Globus pallidus (tissue), 1 donor: ENCODE data around the gene ARCN1.
A peak's percentile ranks its signal among the peaks of the same experiment; 100 is the strongest.

Experiments
- DNase-seq: peaks from one replicate; pipeline ENCODE4 v3.0.0-alpha.2; 2015; ENCODE audit warnings: low spot score

The ARCN1 gene

DNA sequence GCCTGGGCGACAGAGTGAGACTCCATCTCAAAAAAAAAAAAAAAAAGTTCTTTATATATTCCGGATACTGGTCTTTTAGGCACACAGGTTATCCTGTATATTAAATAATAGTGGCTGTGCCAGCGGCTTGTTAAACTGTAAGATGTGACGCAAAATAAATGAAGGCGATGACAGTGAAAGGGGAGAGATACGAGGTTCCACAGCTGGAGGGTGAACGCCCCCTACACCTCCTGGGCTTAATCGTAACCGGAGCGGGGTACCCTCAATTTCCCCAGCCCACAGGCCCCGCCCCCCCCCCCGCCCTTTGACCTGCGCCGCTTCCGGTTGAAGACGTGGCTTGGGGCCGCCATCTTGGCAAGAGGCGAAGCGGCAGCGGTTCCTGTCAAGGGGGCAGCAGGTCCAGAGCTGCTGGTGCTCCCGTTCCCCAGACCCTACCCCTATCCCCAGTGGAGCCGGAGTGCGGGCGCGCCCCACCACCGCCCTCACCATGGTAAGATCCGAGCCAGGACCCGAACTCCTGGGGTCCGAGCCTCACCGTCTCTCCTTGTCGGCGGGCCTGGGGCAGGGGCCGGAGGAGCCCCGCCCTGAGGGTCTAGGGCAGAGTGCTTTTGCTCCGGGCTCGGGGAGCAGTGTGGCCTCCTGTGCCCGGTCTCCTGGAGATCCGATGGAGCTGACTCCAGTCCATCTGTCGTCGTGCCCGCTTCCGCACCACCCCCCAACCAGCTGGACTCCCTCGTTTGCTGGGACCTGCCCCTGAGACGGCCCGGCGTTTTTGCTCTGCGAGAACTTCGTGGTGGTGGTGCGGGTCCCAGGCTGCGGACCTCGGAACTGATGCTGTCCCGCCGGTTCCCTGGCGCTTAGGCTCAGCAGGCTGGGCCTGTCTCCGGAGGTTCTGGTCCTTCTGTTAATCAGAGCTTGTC lies at the start of gene ARCN1:
Gene ARCN1 (plus strand): TSS at position 349 of the 920 bp plus-strand sequence. CDS start 139 bp downstream, at position 488.
- DNase-seq = peak; percentile 80

GRCh38 chr11:118522571-118523072 lies 49.6 kb upstream of the ARCN1 start:
- no peak for DNase-seq

- DNase-seq = no peak
These were observed 47.9 kb upstream of the ARCN1 start for GRCh38 chr11:118524356-118524755.

DNA sequence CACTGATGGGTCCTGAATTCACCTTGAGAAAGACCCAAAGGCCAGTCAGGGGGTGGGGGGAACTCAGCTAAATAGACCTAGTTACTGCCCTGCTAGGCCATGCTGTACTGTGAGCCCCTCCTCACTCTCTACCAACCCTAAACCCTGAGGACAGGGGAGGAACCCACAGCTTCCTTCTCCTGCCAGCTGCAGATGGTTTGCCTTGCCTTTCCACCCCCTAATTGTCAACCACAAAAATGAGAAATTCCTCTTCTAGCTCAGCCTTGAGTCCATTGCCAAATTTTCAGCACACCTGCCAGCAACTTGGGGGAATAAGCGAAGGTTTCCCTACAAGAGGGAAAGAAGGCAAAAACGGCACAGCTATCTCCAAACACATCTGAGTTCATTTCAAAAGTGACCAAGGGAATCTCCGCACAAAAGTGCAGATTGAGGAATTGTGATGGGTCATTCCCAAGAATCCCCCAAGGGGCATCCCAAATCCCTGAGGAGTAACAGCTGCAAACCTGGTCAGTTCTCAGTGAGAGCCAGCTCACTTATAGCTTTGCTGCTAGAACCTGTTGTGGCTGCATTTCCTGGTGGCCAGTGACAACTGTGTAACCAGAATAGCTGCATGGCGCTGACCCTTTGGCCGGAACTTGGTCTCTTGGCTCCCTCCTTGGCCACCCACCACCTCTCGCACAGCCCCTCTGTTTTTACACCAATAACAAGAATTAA lies 47.3 kb upstream of the ARCN1 start:
- no peak for DNase-seq

DNA sequence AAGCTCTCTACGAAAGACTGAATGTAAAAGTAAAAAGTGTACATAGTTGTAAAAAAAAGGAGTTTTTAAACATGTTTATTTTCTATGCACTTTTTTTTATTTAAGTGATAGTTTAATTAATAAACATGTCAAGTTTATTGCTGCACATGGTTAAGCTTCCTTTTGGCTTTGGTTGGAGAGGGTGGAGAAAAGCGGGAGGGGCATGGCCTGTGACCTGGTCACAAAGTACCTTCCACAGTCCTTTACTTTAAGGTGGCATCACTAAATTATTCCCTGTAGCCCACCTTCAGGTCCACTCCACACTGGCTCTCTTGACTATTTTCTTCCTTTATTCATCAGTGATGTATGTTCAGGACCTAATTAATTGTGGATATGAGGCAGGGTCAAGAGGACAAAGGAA lies 45.5 kb upstream of the ARCN1 start:
- no peak for DNase-seq

DNA sequence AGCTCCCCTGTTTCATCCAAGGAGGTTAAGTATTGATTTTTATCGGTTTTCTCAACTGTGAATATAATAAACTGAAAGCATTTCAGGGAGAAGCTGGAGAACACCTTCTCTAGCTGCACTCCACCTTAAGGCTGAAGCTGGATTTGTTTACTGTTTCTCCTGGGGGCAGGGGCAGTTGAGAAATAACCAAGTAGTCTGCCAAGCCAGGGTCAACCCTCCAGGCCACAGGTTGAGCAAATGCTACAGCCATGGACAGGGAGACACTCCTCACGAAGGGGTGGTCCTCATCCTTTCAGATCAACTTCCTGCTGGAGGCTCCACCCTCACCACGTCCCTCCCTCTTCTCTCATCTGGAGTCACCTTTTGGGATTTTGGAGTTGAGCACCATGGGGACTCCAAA lies 45.1 kb upstream of the ARCN1 start, which contains the start of gene TTC36:
Gene TTC36 (plus strand): TSS at position 366 of the 400 bp plus-strand sequence. CDS start 21 bp downstream, at position 387.
- DNase-seq = no peak

GRCh38 chr11:118528511-118528910 lies 43.7 kb upstream of the ARCN1 start:
- DNase-seq = no peak

GRCh38 chr11:118529584-118530175 lies 42.5 kb upstream of the ARCN1 start:
- no peak for DNase-seq

DNA sequence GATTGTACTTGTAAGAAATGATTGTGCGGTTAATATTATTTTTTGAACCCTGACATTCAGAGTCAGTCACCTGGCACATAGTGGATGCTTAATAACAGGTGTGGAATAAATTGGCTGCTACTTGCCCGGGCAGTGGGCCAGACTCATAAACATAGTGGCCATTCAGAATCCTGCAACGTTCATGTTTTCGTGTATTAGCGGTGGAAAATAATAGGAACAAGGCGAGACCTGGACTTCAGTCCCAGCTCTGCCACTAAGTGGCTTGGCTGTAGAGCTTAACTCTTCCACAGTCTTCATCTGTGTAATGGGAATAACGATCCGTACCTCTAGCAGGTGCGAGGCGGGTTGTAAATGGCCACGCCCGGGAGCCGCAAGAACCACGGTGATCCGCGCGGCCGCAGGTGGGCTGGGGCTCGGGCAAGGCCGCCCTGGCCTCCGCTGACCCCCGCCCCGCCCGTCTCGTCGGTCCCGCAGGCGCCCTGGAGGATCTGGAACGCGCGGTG lies 42.0 kb upstream of the ARCN1 start:
- no peak for DNase-seq

DNA sequence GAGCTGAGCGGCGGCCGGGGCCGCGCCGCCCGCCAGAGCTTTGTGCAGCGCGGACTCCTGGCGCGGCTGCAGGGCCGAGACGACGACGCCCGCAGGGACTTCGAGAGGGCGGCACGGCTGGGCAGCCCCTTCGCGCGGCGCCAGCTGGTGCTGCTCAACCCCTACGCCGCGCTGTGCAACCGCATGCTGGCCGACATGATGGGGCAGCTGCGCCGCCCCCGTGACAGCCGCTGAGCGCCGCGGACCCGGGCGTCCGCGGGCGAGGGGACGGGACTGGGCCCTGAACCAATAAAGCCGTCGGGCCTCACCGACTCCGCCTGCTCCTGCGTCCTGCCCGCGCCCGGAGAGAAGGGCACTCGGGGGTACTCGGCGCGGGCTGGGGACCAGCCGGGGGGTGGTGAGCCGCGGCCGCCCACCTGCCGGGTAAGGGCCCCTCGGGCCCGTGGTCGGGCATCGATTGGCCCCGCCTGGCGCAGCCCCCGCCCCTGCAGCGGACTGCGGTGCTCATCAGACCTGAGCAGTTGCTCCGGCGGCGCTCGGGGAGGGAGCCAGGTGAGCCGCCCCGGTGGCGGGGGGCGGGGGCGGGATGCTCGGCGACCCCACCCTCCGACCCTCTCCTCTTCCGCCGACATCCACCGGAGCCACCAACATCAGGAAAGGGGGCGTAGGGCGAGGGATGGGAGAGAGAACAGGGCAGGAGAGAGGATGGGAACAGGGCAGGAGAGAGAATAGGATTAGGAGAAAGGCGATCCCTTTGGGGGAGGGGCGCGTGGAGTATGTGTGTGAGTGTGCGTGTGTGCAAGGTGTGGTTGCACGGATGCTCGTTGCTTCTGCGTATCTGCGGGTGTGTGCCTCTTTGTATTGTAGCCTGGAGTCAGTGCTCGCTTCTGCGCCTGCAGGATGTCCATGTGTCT lies 41.3 kb upstream of the ARCN1 start, which contains the start of gene TMEM25:
Gene TMEM25 (plus strand): TSS at position 510 of the 914 bp plus-strand sequence. CDS start 610 bp downstream, outside the sequence.
- DNase-seq = peak; percentile 57

DNA sequence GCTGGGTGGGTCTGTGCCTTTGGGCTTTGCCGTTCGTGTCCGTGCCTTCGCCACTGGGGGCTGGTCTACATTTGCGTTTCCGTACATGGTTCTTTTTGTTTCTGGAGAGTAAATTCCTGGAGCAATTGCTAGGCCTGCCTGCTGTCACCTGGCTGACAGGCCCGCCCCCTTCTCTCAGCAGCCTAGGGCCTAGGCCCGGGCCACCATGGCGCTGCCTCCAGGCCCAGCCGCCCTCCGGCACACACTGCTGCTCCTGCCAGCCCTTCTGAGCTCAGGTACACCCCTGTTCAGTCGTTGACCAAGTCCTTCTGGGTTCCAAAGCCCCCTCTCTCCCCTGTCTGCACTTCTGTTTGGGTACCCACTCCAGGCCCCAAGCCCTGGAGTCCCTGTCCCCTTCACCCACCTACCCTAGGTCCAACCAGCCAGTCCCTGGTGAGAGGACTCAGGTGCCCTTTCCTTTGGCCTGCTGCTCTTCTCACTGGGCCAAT lies 40.6 kb upstream of the ARCN1 start:
- peak; percentile 13 for DNase-seq

DNA sequence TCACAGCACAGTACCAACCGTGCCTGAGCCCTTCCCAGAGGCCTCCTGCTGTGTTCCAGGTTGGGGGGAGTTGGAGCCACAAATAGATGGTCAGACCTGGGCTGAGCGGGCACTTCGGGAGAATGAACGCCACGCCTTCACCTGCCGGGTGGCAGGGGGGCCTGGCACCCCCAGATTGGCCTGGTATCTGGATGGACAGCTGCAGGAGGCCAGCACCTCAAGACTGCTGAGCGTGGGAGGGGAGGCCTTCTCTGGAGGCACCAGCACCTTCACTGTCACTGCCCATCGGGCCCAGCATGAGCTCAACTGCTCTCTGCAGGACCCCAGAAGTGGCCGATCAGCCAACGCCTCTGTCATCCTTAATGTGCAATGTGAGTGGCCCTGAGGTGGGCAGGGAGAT lies 40.1 kb upstream of the ARCN1 start:
- DNase-seq = no peak

- no peak for DNase-seq
These were observed 39.1 kb upstream of the ARCN1 start for GRCh38 chr11:118532852-118533768.

DNA sequence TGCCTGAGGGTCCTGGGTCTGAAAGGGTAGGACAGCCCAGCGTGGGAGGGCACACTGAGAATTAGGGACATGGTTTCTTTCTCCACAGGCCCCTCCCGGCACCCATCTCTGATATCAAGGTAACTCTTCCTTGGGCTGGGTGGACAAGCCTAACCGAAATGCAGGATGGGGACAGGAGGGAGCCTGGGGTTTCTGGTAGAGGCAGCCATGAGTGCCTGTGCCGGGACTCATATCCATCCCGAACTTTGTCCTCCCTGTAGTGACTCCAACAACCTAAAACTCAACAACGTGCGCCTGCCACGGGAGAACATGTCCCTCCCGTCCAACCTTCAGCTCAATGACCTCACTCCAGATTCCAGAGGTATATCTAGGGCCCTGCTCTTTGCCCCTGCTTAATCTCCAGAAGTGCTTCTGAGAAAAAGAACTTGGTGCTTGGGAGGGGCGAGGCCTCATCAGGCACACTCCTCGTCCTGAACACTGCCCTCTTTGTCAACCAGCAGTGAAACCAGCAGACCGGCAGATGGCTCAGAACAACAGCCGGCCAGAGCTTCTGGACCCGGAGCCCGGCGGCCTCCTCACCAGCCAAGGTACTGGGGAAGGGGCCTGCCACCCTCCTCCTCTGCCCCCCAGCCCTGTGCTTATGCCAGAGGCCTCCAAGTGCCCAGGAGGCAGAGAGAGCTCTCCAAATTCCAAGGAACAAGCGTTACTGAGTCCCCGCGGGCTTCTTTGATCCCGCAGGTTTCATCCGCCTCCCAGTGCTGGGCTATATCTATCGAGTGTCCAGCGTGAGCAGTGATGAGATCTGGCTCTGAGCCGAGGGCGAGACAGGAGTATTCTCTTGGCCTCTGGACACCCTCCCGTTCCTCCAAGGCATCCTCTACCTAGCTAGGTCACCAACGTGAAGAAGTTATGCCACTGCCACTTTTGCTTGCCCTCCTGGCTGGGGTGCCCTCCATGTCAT lies 38.2 kb upstream of the ARCN1 start:
- peak; percentile 73 for DNase-seq

- no peak for DNase-seq
These were observed 36.9 kb upstream of the ARCN1 start for GRCh38 chr11:118535261-118535660.

DNA sequence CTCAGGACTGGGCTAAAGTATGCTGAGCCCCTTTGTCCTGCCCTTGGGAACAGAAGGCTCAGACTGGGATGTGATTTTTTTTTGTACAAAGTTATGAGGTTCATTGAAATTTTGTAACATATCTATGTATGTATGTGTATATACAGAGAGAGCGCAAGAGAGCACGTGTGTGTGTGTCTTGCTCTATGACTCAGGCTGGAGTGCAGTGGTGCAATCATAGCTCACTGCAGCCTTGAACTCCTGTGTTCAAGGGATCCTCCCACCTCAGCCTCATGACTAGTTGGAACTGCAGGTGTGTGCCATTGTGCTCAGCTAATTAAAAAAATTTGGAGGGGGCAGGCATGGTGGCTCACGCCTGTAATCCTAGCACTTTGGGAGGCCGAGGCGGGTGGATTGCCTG lies 35.5 kb upstream of the ARCN1 start:
- no peak for DNase-seq

- no peak for DNase-seq
These were observed 34.7 kb upstream of the ARCN1 start for GRCh38 chr11:118537409-118537980.

DNA sequence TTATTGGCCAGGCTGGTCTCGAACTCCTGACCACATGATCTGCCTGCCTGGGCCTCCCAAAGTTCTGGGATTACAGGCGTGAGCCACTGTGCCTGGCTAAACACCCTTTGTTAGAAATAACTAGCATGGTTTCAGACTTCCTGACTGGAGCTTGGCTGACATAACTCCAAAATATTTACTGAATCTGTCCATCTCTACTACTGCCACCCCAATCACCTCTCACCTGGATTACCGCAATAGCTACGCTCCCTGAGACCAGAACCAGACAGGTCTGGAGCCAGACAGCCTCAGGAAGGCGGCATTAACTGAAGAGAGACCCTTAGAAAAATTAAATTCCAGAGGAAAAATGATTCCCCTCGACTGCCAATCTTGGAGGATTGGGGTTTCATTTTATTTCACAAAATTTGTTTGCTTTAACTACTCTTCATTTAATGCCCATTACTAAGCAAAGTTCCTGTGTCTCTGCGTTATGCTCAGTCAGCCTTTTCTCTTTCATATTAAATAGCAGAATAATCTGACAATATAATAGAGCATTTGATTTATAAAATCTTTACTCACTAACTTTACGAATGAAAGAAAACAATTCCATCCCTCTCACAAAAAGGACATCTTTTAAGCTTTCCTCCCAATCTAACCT lies 28.1 kb upstream of the ARCN1 start:
- no peak for DNase-seq
